GM18909 (cell line): ENCODE measurements around the gene SORL1.

ENCODE experiments used
- ATAC-seq: cut with Tn5 transposase; IDR thresholded peaks from one replicate; pipeline ENCODE4 v1.9.1; 2021; ENCODE audit warnings: mild to moderate bottlenecking; ENCODE audit not compliant: unreplicated experiment, poor library complexity

SORL1 gene

GRCh38 chr11:121648306-121648705, 196.2 kb downstream of the SORL1 start:
- ATAC-seq, result no peak

- no peak for ATAC-seq
Measured at GRCh38 chr11:121649798-121650197, 197.7 kb downstream of the SORL1 start.

GRCh38 chr11:121650351-121651256, 198.5 kb downstream of the SORL1 start:
- no peak for ATAC-seq

- ATAC-seq, result no peak
Measured at GRCh38 chr11:121651257-121651605, 199.1 kb downstream of the SORL1 start.

DNA sequence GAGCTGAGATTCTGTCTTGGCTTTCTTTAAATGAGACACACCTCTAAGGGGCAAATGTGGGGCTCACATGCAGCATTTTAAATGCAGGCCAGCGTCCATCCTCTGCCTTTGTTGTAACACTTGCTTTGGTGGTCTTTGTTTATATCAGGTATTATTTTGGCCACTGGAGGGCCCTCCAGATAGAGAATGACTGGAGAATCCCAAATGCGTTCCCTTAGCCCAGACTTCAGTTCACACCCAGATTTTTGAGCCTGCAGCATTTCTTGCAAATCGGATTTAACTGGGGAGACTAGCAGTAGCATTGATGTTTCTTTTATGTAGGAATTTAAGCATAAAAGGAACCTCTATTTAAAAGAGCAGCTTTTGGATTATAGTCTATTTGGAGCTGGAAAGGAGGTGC, 200.9 kb downstream of the SORL1 start:
- ATAC-seq, result no peak

DNA sequence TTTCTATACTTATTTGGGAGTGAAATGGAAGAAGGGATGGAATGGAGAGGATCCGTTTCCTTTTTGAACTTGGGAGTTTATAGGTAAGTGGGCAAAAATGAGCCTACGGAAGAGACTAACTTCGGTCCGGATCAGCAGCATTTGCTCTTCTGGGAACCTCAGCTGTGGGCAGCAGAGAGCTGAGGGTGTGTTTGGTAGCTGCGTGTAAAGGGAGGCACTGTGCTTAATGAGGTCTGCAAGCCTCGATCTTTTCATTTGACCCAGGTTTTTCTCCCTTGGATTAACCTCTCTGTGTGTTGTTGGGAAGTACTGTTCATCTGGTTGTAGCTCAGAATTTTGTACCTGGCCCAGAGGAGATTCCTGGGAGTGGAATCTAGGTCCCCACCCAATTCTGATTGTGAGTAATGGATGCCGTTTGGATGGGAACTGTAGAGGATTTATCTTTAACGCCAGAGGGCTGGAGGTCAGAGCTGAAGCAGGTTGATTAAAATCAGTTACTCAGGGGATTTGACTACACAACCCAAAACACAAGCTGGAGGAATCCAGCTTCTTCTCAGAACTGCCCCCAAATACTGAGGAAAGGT, 202.2 kb downstream of the SORL1 start:
- ATAC-seq, result no peak

GRCh38 chr11:121654843-121655536, 202.9 kb downstream of the SORL1 start:
- no peak for ATAC-seq

- ATAC-seq, result peak; percentile 94
Measured at GRCh38 chr11:121655537-121656327, 203.6 kb downstream of the SORL1 start.

DNA sequence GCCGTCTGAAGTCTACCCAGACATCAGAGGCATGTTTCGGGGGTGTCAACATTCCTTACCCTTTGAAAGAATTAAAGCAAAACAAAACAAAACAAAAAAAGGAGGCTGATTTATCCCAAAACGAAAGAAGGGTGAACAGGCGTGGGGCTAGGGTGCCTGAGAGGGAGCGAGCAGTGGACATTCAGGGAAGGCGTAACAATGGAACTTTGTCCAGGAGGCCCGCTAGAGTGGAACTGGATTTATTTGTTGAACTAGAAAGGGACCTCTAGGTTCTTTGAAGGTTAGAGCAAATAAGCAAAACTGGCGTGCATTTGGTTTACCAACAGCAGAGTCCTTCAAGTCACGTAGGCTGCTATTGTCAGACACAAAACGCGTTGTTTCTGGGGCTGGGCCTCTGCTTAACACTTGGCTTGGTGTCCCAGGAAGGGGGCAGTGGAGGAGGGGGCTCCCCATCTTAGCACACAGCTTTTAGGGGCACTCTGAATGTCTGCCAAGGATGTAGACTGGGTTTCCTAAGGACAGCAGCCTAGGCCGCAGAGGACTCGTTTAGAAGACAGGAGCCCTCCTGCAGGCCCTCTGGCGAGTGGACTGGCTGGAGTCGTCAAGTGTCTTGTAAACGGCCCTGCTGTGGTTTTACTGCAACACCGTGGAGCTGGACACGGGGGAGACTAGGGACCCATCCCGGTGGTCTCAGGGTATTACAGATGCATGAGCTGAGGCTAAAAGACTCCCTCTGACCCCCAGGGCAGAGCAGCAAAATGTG, 204.4 kb downstream of the SORL1 start:
- ATAC-seq, result no peak

- no peak for ATAC-seq
Measured at GRCh38 chr11:121657146-121657545, 205.0 kb downstream of the SORL1 start.

DNA sequence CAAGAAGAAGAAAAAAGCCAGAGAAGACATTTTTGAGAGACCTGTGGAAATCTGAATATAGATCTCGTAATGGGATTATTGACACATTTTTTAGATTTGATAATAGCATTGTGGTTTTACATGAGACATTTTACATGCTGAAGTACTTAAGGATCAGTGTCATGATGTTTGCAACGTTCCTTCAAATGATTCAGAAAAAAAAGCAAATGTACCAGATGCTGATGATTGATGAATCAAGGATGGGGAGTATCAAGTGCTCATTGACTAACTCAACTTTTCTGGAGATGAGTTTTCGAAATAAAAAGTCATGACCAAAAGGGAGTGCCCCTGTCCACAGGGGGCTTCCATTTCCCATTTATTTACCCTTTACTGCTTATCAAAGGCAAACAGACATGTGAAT, 207.7 kb downstream of the SORL1 start:
- no peak for ATAC-seq

- ATAC-seq, result no peak
Measured at GRCh38 chr11:121661880-121662486, 209.9 kb downstream of the SORL1 start.

GRCh38 chr11:121664144-121664543, 212.0 kb downstream of the SORL1 start:
- no peak for ATAC-seq

GRCh38 chr11:121665206-121665838, 213.2 kb downstream of the SORL1 start:
- ATAC-seq, result no peak

- no peak for ATAC-seq
Measured at GRCh38 chr11:121667836-121668235, 215.7 kb downstream of the SORL1 start.

- ATAC-seq, result no peak
Measured at GRCh38 chr11:121669422-121669821, 217.3 kb downstream of the SORL1 start.

DNA sequence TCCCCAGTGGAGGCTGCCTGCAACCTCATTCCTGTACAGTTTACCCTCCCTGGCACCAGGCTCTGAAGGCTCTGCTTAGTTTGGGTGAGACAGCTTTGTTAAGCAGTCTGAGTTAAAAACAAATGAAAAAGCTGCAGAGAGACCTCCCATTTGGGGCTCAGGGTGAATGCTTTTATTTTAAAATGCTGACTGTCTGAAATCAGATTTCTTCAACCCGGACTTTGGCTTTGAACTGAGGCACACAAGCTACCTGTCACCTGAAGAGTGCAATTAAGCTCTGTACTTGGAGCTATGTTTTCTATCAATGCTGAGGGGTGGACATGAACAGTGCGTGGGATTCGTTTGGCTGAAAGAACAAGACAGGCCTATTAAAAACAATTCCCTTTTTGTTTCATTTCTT, 218.2 kb downstream of the SORL1 start:
- ATAC-seq, result no peak

- no peak for ATAC-seq
Measured at GRCh38 chr11:121670805-121671282, 218.7 kb downstream of the SORL1 start.
